ENCODE data around the gene VPS13D. TPM values are rescaled to one million over a fixed set of nuclear protein-coding genes. Genes with fewer than 3 reads are reported as not detected.

Gene VPS13D
- total RNA-seq, 1 experiment from 2014 or later, result 30.7 TPM

DNA sequence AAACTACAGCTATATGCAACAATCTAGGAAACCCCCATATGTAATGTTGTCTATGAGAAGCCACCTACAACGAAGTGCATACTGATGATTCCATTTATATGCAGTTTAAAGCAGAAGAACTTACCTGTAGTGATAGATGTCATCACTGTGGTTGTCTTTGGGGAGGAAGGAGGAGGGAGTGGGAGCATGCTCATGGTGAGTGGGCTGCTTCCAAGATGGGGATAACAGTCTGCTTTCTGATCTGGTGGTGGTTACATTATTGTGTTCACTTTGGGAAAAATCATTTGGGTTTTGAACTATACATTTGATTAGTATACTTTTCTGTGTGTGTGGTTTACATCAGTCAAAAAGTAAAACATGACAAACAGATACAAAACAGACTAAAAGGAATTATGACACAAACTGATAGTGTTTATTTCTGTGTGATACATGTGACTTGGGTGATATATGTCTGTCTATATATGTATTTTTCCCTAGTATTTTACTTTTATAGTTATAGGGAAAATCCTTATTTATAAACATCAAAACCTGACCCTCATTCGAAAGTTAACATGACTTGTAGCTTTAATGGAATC is 184.7 kb downstream of the VPS13D start:
- no TSS peak for BruUV-seq (replicated peaks)
- TF ChIP-seq EZH2phosphoT487 (IDR thresholded peaks at IDR 0.05; ENCODE audit: borderline replicate concordance, low read length) (no peak), EZH2 (IDR thresholded peaks at IDR 0.05; ENCODE audit: low read length, unreplicated experiment) (no peak)
- TF ChIP-seq, protein P1, sequence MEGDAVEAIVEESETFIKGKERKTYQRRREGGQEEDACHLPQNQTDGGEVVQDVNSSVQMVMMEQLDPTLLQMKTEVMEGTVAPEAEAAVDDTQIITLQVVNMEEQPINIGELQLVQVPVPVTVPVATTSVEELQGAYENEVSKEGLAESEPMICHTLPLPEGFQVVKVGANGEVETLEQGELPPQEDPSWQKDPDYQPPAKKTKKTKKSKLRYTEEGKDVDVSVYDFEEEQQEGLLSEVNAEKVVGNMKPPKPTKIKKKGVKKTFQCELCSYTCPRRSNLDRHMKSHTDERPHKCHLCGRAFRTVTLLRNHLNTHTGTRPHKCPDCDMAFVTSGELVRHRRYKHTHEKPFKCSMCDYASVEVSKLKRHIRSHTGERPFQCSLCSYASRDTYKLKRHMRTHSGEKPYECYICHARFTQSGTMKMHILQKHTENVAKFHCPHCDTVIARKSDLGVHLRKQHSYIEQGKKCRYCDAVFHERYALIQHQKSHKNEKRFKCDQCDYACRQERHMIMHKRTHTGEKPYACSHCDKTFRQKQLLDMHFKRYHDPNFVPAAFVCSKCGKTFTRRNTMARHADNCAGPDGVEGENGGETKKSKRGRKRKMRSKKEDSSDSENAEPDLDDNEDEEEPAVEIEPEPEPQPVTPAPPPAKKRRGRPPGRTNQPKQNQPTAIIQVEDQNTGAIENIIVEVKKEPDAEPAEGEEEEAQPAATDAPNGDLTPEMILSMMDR (conservative IDR thresholded peaks at IDR 0.05; ENCODE audit: low read depth, low read length), result no peak
- DNase-seq, result no peak

DNA sequence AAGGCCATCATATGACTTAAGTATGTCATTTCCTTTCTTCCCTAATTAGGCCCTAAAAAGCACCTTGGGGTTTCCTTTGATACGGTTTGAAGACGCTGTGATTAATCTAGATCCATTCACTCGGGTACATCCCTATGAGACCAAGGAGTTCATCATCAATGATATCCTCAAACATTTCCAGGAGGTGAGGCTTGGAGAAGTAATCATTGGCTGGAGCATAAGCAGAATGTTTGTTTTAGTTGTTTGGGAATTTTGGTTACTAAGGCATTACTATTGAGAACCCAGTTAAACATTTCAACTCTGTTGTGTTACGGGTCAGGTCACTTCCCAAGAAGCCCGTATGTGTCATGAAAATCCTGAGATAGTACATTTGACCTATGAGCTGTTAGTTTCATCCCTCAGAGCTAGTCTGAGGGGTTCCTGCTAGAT is 185.2 kb downstream of the VPS13D start:
- CTCF ChIA-PET, result no interaction called here
- H3K27ac ChIP-seq (ENCODE audit: low read length), result 0 out of 2 replicates have a peak overlapping the region, but pooled peaks have one; percentile 24

More for the DNA sequence above, 184.7 kb downstream of the VPS13D start:
- Histone ChIP-seq H4K20me1 (ENCODE audit: low read length) (no peaks in the 10 kb centered on the region), H3K9me3 (ENCODE audit: low read length) (0 out of 2 replicates have a peak, but pooled peaks cover 4% of the 10 kb centered on the region), H2AFZ (ENCODE audit: low read length) (no peak overlapping the region), H3K27me3 (ENCODE audit: low read length) (no peaks in the 10 kb centered on the region), H3K9ac (ENCODE audit: low read length) (no peak overlapping the region), H3K4me1 (ENCODE audit: insufficient read depth, low read length) (peaks cover 18% of the 10 kb centered on the region; the same call in 1 of the 2 replicates), H3K36me3 (ENCODE audit: low read depth, low read length) (peaks cover 21% of the 10 kb centered on the region), H3K79me2 (ENCODE audit: low read length) (no peaks in the 10 kb centered on the region), H3K4me3 (ENCODE audit: low read length) (no peak overlapping the region), H3K27ac (ENCODE audit: low read length) (0 out of 2 replicates have a peak overlapping the region, but pooled peaks have one; percentile 24), H3F3A (ENCODE audit: low read length, unreplicated experiment) (no peaks in the 10 kb centered on the region), H3K9me2 (replicated peaks; ENCODE audit: low read length) (no peaks in the 10 kb centered on the region), H3K4me2 (ENCODE audit: low read length) (no peak overlapping the region)
- POLR2A ChIA-PET (ENCODE audit: unreplicated experiment), result interaction anchor here (0.6 kb wide), 1 partner anchor 203 kb away, joined by 6 read pairs; no protein-coding TSS in a partner anchor
- CTCF ChIA-PET, result no interaction called here
- intact Hi-C loops (cut with micrococcal nuclease), result no loop called here
- no peak for ATAC-seq

More for the DNA sequence above, 185.2 kb downstream of the VPS13D start:
- Histone ChIP-seq H3K9me3 (ENCODE audit: low read length) (0 out of 2 replicates have a peak, but pooled peaks cover 3% of the 10 kb centered on the region), H3K36me3 (ENCODE audit: low read depth, low read length) (peaks cover 16% of the 10 kb centered on the region), H3K4me2 (ENCODE audit: low read length) (no peak overlapping the region), H3K4me1 (ENCODE audit: insufficient read depth, low read length) (peaks cover 18% of the 10 kb centered on the region; the same call in 1 of the 2 replicates), H3K9me2 (replicated peaks; ENCODE audit: low read length) (no peaks in the 10 kb centered on the region), H3K27me3 (ENCODE audit: low read length) (no peaks in the 10 kb centered on the region), H3K79me2 (ENCODE audit: low read length) (no peaks in the 10 kb centered on the region), H3K4me3 (ENCODE audit: low read length) (no peak overlapping the region), H4K20me1 (ENCODE audit: low read length) (no peaks in the 10 kb centered on the region), H2AFZ (ENCODE audit: low read length) (no peak overlapping the region), H3F3A (ENCODE audit: low read length, unreplicated experiment) (no peaks in the 10 kb centered on the region), H3K9ac (ENCODE audit: low read length) (no peak overlapping the region)
- TF ChIP-seq, protein P1 (conservative IDR thresholded peaks at IDR 0.05; ENCODE audit: low read depth, low read length), result no peak
- TF ChIP-seq EZH2 (IDR thresholded peaks at IDR 0.05; ENCODE audit: low read length, unreplicated experiment), result no peak
- TF ChIP-seq EZH2phosphoT487 (IDR thresholded peaks at IDR 0.05; ENCODE audit: borderline replicate concordance, low read length), result no peak
- intact Hi-C loops (cut with micrococcal nuclease), result no loop called here
- POLR2A ChIA-PET (ENCODE audit: unreplicated experiment), result interaction anchor here (0.7 kb wide), 1 partner anchor 8 kb away, joined by 4 read pairs; no protein-coding TSS in a partner anchor
- no TSS peak for BruUV-seq (replicated peaks)
- no peak for ATAC-seq
- peak; percentile 45 for DNase-seq

Data from PC-3 (cell line).